ENCODE data around the gene ENAH.

- TF ChIP-seq CTCF (IDR thresholded peaks at IDR 0.05; ENCODE audit: low read length): no peak
- no peak for TF ChIP-seq EZH2 (IDR thresholded peaks at IDR 0.05; ENCODE audit: borderline replicate concordance, low read length)
Measured at GRCh38 chr1:225545649-225546048, 107.3 kb downstream of the ENAH start.
